GM19397 (cell line): ENCODE data around the gene DIAPH3.

ENCODE experiments used
- ATAC-seq: cut with Tn5 transposase; IDR thresholded peaks from one replicate; pipeline ENCODE4 v1.9.1; 2021; ENCODE audit warnings: mild to moderate bottlenecking, moderate library complexity; ENCODE audit not compliant: unreplicated experiment

DIAPH3 gene

GRCh38 chr13:59681636-59682311, 482.0 kb downstream of the DIAPH3 start:
- no peak for ATAC-seq

- ATAC-seq: no peak
These were observed 483.2 kb downstream of the DIAPH3 start for GRCh38 chr13:59680429-59681024.

- no peak for ATAC-seq
These were observed 484.5 kb downstream of the DIAPH3 start for GRCh38 chr13:59679254-59679653.

GRCh38 chr13:59677966-59678814, 485.5 kb downstream of the DIAPH3 start:
- no peak for ATAC-seq

GRCh38 chr13:59677430-59677829, 486.3 kb downstream of the DIAPH3 start:
- no peak for ATAC-seq

GRCh38 chr13:59674616-59675015, 489.1 kb downstream of the DIAPH3 start:
- ATAC-seq: no peak

GRCh38 chr13:59673286-59673685, 490.4 kb downstream of the DIAPH3 start:
- no peak for ATAC-seq

- ATAC-seq: no peak
These were observed 491.3 kb downstream of the DIAPH3 start for GRCh38 chr13:59672445-59672844.

- no peak for ATAC-seq
These were observed 491.8 kb downstream of the DIAPH3 start for GRCh38 chr13:59671881-59672280.

- no peak for ATAC-seq
These were observed 497.2 kb downstream of the DIAPH3 start for GRCh38 chr13:59666504-59666903.

- ATAC-seq: no peak
These were observed 498.0 kb downstream of the DIAPH3 start for GRCh38 chr13:59665732-59666131.

GRCh38 chr13:59665184-59665583, 498.5 kb downstream of the DIAPH3 start:
- no peak for ATAC-seq

- ATAC-seq: no peak
These were observed 499.1 kb downstream of the DIAPH3 start for GRCh38 chr13:59664586-59664985.

GRCh38 chr13:59663707-59664106, 500.0 kb downstream of the DIAPH3 start:
- no peak for ATAC-seq

GRCh38 chr13:59660582-59660981, 503.1 kb downstream of the DIAPH3 start:
- ATAC-seq: no peak

- no peak for ATAC-seq
These were observed 503.7 kb downstream of the DIAPH3 start for GRCh38 chr13:59659981-59660380.

- ATAC-seq: no peak
These were observed 504.9 kb downstream of the DIAPH3 start for GRCh38 chr13:59658738-59659330.

- ATAC-seq: no peak
These were observed 505.5 kb downstream of the DIAPH3 start for GRCh38 chr13:59658027-59658737.

- ATAC-seq: no peak
These were observed 509.8 kb downstream of the DIAPH3 start for GRCh38 chr13:59653916-59654315.

GRCh38 chr13:59651479-59651878, 512.2 kb downstream of the DIAPH3 start:
- no peak for ATAC-seq
